ENCODE data around the gene ITGB8.

- TF ChIP-seq CTCF (IDR thresholded peaks at IDR 0.05) (no peak), POLR2AphosphoS5 (IDR thresholded peaks at IDR 0.05) (no peak), EP300 (IDR thresholded peaks at IDR 0.05) (no peak)
These were observed 19.5 kb upstream of the ITGB8 start for GRCh38 chr7:20310963-20311742.

All from suprapubic skin (tissue), 4 donors.